Muscle of arm (tissue), 12 donors: ENCODE results near the gene GNG7. TPM values are rescaled to one million over a fixed set of nuclear protein-coding genes. Genes with fewer than 3 reads are reported as not detected.
"Not testable (repeated sequence)": the region's sequence is repeated elsewhere in the genome, so short reads cannot be mapped to it uniquely, and the experiment has no call there.

Experiments
- DNase-seq: peaks from one replicate; pipeline ENCODE4 v3.0.0-alpha.2; 2013
- polyA plus RNA-seq, 12 donors: library from polyadenylated mRNA; unstranded; fragments of 120-200 nt; gene quantifications; one replicate each; pipeline ENCODE4 v1.2.1, GENCODE V29; 2013; ENCODE audit not compliant: insufficient read length in 12 of 12

GNG7 gene
- polyA plus RNA-seq, 12 donors, result 1.4 to 4.5 (median 2.5) TPM; not detected in 1

DNA sequence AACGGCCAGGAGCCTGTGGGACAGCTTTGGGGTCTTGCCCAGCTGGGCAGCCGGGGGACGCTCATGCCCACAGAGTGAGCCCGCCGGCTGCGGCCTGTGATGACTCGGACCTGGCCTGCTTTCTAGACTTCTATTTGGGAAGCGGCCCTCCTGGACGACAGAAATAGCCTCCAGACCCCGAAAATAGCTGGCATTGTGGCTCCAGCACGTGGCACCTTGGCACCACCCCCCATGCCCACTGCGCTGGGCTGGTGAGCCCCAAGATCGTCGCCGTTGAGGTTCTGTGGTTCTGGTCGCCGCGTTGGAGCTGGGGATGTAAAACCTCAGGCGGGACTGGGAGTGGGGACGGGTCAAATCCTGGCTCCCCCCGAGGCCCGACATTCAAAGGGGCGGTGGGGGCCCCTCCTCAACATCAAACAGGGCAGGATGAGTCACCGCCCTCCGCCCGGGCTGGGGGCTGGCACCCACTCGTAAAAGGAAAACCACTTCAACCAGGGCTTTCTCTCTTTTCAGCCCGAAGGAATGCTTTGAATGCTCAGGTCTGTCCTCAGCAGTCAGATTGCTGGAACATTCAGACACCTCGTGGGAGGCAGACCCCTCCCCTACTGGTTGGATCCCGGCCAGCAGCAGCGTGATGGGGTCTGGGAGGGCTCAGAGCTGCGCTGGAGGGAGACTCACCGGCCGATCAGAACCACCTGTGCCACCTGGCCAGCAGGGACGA lies 184.5 kb downstream of the GNG7 start:
- no peak for DNase-seq

DNA sequence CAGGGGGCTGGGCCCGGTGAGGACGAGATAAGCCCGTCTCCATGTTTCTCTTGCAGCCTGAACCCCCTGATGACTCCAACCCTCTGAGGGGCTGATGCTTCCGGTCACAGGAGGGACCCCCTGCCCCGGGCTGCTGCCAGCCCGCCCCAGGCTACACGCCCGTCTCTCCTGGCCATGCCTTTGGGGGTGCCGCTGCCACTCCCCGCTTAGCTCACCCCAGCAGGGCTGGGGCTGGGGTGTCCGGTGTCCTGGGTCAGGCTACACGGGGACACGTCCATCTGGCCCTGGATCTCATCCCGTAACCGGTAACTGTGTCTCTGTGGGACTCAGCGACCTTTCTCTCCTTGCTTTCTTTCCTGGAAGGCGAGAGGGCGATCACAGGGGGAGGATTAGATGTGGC lies 185.8 kb downstream of the GNG7 start:
- DNase-seq, result no peak

DNA sequence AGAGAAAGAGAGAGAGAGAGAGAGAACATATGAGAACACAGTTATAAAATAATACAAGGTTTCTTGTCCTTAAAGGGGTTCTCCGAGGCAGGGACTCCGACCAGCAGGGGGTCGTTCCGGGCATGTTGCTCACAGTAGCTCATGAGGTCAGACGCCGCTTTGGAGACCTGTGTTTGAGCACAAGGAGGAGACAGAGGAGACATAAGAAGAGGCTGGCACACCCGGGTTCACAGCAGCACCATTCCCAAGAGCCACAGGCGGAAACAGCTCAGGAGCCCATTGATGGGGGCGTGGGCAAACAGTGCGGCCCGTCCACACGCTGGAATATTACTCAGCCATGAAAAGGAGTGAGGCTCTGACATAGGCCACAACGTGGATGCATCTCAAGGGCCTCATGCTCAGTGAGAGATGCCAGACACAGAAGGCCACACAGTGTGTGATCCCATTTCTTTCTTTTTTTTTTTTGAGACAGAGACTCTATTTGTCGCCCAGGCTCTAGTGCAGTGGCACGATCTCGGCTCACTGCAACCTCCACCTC lies 187.4 kb downstream of the GNG7 start:
- DNase-seq, result no peak

DNA sequence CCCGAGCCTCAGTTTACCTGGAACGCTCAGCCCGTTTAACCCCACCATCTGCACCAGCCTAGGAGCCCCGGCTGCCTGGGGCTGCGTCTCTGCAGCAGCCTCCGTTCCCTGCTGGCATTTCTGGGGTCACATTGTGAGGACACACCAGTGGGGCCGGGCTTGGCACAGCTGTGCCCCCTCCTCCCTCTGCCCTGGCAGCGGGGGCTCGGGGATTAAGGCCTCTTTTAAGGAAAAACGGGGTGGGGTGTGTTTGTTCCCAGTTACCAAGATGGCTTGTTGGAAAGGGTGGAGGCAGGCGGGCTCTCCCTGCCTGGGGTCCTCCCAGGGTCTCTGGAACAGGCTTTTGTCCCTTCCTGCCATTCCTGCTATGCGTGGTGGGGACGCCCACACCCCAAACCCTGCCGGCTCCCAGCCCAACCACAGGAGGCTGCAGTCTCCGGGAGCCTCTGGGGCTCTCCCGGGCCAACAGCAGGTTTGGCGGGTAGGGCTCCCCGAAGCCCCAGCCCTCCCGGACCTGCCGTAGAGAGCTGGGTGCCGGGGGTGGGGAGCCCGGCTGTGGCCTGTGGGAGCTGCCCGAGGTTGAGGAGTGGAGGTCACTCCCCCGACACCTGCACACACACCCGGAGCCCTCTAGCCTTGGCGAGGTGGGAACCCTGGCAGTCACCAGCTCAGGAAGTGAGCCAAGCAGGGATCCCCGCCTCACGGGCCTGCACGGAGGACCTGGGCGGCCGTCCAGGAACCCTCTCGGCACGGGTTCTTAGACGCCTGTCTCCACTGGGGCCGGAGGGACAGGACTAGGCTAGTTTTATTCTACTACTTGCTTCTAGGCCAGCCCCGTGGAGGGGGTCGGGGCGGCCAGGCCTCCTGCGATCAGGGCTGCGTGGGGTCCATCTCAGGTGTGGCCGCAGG lies 189.7 kb downstream of the GNG7 start:
- no peak for DNase-seq

DNA sequence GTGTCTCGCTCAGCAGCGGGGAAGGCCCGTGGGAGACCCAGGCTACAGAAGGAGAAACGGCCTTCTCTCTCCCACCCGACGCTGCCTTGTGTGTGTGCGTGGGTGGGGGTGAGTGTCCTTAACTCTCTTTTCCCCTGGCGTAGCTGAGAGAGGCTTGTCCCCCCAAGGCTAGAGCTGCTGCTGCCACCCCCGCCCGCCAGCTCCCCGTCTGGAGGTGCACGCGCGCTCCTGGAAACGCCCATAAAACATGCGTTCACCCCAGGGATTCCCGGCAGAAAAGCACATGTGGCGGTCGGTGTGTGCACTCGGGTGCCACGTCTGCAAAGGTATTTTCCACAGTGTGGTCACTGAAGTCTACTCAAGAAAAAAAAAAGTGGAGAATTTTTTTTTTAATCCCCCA lies 190.5 kb downstream of the GNG7 start:
- no peak for DNase-seq

DNA sequence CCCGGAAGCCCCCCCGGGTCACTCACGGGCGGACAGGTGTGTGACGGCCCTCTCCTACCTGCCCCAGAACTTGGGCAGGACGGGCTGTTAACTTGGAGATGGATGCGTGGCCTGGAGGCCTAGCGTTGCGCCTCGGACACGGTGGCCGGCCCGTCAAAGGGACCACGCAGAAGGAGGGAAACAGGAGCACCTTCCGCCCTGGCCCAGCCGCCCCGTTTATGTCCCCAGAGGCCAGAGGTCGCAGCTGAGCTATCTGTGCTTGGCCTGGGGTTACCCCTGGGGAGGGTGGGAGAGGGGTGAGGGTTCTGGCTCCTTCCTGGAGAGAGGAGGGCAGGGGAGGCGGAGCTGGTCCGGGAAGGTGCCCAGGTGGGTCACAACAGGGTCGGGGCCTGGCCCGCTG lies 190.9 kb downstream of the GNG7 start:
- no peak for DNase-seq

DNA sequence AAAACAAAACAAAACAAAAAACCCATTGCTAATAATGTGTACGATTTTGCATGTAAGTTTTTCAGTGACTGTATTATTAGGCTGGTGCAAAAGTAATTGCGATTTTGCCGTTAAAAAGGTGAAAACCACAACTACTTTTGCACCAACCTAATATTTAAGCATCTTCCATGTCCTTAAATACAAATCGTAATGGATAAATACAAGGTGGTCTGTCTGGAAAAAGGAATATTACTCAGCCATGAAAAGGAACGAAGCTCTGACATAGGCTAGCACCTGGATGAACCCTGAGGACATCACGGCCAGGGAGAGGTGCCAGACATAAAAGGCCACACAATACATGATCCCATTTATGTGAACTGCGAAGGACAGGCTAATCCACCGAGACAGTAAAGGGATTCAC lies 193.4 kb downstream of the GNG7 start:
- DNase-seq, result no peak

DNA sequence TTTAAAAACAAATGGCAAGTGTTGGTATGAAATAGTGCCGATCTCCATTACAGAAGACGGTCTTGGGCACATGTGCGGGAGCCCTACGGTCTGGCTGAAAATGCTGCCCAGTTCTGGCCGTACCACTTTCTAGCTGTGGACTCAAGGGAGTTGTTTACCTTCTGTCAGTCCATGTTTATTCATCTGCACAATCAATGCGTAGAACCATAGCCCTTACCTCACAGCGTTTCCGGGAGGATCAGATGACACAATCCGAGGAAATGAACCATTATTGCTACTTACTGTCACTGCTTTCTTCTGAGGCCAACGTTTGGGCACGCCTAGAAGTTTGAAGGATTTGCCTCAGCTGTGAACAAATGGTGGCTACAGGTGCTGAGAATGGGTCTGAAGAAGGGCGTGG lies 195.4 kb downstream of the GNG7 start:
- DNase-seq, result no peak

DNA sequence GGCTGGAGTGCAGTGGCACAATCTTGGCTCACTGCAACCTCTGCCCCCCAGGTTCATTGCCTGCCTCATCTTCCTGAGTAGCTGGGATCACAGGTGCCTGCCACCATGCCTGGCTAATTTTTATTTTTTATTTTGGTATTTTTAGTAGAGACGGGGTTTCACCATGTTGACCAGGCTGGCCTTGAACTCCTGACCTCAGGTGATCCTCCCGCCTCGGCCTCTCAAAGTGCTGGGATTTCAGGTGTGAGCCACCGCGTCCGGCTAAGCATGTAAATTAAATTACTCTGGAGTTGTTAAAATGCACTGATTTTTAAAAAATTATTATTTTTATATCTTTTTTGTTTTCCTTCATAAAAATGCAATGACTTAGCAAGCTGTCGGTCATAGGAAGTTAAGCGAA lies 195.8 kb downstream of the GNG7 start:
- DNase-seq, result not testable (repeated sequence)

DNA sequence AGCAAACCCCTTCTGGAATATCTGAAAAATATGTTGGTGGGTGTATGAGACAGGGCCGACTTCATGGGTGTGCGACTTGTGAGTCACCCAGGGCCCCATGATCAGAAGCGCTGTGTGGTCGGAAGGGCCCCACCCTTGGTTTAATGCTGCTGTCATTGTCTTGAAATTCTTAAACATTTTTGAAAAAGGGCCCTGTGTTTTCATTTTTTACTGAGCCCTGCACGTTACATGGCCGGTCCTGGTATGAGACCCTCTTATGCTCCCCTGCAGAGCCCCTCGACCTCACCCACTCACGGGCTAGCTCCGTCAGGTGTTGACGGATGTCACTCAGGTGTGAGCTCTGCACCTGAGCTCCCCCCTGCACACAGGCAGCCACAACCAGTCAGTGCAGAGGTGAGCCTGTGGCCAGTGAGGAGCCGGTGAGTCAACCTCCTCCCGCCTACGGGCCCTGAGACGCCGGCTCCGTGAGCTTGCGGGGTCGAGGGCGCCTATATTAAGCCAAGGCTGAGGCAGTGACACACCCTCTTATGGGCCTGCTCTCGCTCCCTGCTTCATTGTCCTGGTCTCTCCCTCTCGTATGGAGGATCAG lies 198.9 kb downstream of the GNG7 start:
- DNase-seq, result no peak

DNA sequence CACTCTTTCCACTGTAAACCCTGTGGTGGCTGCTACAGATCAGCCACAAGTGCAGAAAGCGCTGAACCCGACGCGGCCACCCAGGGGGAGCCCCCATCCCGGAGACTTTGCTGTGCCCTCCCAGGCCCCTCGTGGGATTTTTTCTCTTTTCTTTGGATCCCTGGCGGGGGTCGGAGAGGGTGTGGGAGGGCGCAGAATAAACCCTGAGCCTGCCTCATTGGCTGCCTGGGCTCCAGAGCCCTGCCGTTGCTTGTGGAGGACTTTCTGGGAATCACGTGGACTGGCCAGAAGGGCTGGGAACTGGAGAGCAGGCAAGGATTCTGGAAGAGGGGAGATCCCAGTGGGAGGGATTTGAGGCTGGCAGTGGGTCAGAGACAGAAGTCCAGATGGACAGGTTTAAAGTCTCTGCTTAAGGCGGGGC lies 201.6 kb downstream of the GNG7 start:
- DNase-seq, result no peak

DNA sequence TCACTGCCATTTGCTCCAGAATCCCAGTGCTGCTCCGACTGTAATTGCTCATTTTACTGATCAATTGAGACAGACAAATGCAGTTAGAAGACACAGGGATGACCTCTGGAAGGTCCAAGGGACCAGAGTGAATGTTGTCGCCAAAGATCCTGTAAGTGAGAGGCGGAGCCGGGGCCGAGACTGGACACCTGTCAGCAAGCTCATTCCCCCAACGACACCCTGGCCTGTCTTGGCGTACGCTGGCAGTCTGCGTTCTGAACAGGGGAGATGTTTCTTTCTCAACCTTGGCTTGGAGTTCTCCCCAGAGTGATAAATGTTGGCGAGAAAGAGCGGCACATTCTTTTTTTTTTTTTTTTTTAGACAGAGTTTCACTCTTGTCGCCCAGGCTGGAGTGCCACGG lies 202.3 kb downstream of the GNG7 start:
- DNase-seq, result no peak

DNA sequence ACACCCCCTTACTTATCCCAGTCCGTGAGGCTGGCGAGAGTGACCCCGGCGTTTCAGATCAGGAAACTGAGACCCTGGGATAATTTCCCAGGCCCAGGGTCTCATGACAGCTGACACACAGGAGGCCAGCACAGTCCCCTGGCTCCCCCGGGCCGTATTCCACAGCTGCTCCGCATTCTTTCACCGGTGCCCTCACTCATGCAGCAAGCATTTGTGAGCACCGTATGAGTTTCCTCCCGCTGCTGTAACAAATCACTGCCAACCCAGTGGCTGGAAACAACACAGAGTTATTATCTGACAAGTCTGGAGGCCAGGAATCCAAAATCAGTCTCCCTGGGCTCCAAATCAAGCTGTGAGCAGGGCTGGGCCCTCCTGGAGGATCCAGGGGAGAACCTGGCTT lies 205.3 kb downstream of the GNG7 start:
- DNase-seq, result no peak

DNA sequence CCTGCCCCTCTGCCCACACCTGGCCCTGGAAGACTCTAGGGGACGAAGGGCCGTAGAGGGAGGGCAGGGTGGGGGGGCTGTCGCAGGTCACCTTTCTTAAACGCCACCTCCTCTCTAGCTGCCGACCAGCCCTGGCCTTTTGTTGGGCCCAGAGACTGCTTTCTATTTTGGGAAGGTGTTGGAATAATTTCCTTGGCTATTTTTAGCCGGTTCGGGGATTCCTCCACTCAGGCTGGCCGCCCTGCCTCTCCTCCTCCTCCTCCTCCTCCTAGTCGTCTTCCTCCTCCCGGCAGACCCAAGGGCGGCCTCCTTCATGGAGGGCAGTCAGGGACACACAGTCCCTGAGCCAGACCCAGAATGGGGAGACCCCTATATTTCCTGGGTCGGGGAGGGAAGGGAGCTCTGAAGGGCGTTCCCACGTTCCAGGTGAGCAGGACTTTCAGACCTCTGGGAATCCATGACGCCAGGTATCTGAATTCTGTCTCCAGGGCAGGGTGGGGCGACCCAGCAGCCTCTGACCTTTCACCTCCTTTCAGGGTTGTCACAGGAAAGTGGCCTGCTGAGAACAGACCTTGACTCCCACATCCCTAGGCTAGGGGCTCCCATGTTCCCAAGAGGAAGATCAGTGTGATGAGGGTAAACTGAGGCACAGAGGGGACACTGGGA lies 206.7 kb downstream of the GNG7 start:
- DNase-seq, result peak; percentile 57

DNA sequence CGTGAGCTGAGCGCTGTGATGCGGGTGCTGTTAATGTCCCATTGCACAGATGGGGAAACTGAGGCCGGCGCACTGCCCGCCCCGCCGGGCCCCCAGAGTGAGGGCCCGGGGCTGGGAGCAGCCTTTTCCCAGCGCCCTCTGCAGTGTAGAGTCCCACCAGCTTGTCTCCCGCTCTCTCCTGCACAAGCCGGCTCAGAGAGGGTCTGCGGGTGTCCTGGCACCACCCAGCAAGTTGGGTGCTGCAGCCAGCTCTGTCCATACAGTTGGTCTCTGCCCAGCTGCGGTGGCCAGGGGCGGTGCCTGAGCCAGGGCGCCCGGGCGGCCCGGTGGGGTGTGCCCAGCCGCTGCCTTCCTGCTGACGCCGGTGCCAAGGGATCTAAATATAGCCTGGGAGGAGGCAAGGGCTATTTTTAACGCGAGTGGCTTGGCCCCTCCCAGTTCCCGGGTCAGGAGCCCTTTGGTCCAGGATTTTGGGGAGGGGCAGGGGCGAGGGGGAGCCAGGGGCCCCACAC lies 207.3 kb downstream of the GNG7 start:
- DNase-seq, result peak; percentile 70

DNA sequence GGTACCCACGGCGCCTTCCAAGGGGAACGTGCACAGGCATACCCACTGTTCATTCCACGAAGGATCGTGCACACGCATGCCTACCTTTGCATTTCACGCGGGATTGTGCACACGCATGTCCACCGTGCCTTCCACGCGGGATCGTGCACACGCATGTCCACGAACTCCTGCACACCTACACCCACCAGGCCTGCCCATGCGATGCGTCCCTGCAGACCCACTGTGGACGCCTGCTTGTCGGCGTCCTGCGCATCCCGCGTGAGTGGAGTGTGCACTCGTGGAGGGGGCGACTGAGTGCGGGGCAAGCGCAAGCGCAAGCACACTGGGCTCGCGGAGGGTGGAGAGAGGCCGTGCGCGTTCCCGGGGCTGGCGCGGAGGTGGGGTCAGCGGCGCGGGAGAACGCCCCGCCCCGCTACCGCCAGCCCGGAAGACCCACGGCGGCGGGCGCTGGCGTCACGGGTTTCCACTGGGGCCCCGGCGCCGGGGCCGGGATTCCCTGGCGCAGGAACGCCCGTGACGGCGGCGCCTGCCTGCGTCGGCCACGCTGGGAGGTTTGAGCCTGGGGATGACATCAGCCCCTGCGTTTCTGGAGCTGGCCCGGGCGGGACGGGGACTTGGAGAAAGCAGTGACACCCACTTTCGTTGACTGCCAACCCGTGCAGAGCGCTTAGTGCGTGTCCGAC lies 207.9 kb downstream of the GNG7 start:
- peak; percentile 69 for DNase-seq

DNA sequence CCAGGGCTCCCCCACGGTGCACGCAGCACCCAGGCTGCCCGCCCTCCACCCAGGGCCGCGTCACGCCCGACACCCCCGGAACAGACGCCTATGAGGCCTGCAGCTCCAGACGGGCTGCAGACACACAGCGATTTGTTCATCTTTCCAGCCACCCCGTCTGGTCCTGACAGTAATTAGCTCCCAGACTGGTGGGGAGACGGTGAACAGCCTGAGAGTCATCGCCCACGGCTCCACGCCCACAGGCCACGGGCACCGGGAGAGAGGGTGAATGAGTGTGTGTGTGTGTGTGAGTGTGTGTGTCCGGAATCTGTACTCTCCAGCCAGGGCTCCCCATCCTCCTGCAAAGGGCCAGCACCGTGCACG lies 208.4 kb downstream of the GNG7 start:
- DNase-seq, result no peak

DNA sequence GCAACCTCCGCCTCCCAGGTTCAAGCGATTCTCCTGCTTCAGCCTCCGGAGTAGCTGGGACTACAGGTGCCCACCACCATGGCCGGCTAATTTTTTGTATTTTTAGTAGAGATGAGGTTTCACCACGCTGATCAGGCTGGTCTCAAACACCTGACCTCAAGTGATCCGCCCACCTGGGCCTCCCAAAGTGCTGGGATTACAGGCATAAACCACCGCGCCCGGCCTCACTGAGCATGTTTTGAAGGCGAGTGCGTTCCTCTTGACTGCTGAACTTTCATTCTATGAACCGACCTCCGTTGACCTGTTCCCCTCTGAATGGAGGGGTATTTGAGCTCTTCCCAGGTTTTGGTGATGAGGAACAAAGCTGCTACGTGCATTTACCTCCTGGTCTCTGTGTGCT lies 209.0 kb downstream of the GNG7 start:
- DNase-seq, result not testable (repeated sequence)

DNA sequence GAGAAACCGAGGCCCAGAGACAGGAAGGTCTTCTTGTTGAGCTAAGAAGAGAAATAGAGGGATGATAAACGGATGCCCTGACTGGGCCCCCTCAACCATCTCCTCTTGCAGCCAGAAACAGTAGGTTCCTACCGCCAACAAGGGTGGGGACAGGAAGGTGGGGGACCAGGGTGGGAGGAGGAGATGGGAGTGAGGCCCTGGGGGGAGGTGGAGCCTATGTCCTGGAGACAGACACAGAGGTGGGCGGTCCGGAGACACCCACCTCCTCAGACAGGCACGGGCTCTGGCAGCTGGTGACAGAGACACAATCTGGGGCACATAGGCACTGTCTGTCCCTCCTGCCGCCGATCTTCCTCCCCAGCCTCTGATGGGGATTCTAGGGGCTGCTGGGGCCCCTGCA lies 209.6 kb downstream of the GNG7 start:
- no peak for DNase-seq

DNA sequence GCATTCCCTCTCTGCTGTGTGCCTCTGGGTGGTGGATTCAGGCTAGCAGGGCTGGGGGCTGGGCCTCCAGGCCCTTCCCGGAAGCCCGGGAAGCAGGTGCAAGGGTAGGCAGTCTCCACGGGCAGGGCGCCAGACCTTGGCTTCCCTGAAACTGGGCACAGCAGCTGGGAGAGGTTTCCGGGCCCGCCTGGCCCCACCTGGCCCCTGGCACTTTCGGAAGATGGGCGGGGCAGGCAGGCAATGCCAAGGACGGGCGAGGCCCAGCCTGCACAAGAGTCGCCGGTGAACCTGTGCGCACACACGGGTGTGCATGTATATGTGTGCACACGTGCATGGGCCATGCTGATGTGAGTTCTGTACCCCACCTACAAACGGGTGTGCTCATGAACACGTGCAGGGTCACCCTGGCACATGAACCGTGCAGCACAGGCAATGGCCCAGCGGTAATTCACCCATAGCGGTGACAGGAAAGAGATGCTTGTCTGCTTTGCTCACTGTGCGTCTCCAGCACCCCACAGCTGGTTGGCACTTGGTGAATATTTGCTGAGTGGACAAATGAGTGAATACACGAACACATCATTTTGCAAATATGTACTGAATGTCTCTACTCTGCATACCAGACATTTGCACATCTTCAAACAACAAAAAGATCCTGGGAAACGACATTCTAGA lies 211.2 kb downstream of the GNG7 start:
- no peak for DNase-seq

DNA sequence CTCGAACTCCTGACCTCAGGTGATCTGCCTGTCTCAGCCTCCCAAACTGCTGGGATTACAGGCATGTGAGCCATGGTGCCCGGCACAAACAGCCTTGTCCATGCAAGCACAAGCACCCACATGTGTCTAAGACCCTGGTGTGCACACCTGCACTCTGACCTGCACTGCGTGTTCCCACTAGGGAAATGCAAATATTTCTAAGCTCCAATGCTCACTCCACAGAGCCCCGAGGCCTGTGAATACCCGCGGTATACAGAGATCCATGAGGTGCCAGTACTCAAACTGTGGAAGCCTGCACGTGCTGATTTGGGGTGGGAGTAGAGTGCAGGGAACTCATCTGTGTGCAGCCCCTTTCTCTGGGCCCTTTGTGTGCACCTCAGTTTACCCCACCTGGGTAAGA lies 211.8 kb downstream of the GNG7 start:
- no peak for DNase-seq
